Astrocyte (in vitro differentiated cells and primary cell): Measurements from ENCODE around the gene TRMT112.
A peak's percentile ranks its signal among the peaks of the same experiment; 100 is the strongest.

Source experiments
- CTCF ChIP-seq: IDR thresholded peaks from 2 replicates; pipeline ENCODE4 v1.5.1; 2011; ENCODE audit warnings: low read depth, mild to moderate bottlenecking, inconsistent platforms, low read length, moderate library complexity; ENCODE audit not compliant: insufficient read depth
- EZH2 ChIP-seq: IDR thresholded peaks from 2 replicates; pipeline ENCODE4 v1.6.1; 2012; ENCODE audit warnings: mild to moderate bottlenecking, low read length, inconsistent platforms; ENCODE audit not compliant: insufficient read depth

- TF ChIP-seq CTCF (peak; percentile 5), EZH2 (no peak)
These were observed 11.4 kb downstream of the TRMT112 start for GRCh38 chr11:64305691-64306562.
